Activated T-cell treated with anti-CD3 and anti-CD28 coated beads, Interleukin-2, amount 50 U/mL, for 4 hours (primary cell): ENCODE data around the gene LRP2BP. TPM values are rescaled to one million over a fixed set of nuclear protein-coding genes. Genes with fewer than 3 reads are reported as not detected.
"Not testable (repeated sequence)": the region's sequence is repeated elsewhere in the genome, so short reads cannot be mapped to it uniquely, and the experiment has no call there.

Experiments
- ATAC-seq, 2 donors: fragments of 200-7000 bp; cut with Tn5 transposase; one replicate each; pipeline ENCODE4 v1.10.0; 2021
- DNase-seq: peaks from one replicate; pipeline ENCODE4 v3.0.0-alpha.2; 2020
- H3K27me3 Mint-ChIP-seq: one replicate; pipeline ENCODE4 v1.8.0; 2021; ENCODE audit warnings: low read depth, mixed read lengths
- H3K36me3 Mint-ChIP-seq: one replicate; pipeline ENCODE4 v1.8.0; 2022; ENCODE audit warnings: mixed read lengths; ENCODE audit not compliant: insufficient read depth
- H3K4me1 Mint-ChIP-seq: one replicate; pipeline ENCODE4 v1.8.0; 2021; ENCODE audit warnings: low read depth, mixed read lengths
- H3K4me3 Mint-ChIP-seq: one replicate; pipeline ENCODE4 v1.8.0; 2021; ENCODE audit warnings: mild to moderate bottlenecking, moderate library complexity, mixed read lengths
- H3K9me3 Mint-ChIP-seq: one replicate; pipeline ENCODE4 v1.8.0; 2021; ENCODE audit warnings: mixed read lengths
- total RNA-seq, 3 donors: library from RNA; stranded (reverse); gene quantifications; one replicate each; pipeline ENCODE4 v1.2.1, GENCODE V29; 2021

The LRP2BP gene
- total RNA-seq, 3 donors from 2014 or later: 0.16 to 0.40 (median 0.21) TPM

DNA sequence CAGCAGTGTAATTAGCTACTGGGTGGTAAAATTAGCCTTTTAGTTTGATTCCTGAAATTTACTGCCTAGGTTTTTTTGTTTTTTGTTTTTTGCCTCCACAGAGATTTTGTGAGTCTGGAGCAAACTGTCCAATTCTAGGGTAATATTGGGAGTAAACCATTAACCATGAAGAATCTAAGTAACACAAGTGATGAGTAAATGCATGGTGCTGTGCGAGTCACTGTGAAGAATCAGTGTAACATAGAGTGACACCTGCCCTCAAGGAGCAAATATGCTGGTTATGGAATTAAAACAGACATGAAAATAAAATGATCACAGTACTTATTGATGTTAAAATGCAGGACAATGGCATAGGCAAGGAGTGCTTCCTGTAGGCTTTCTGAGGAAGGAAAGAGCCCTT, 60.1 kb downstream of the LRP2BP start:
- Mint-ChIP-seq H3K27me3 (no peaks in the 10 kb centered on the region), H3K4me3 (no peak overlapping the region), H3K9me3 (no peaks in the 10 kb centered on the region), H3K36me3 (peaks cover 31% of the 10 kb centered on the region), H3K4me1 (peaks cover 13% of the 10 kb centered on the region)
- ATAC-seq (no peak), DNase-seq (no peak)

DNA sequence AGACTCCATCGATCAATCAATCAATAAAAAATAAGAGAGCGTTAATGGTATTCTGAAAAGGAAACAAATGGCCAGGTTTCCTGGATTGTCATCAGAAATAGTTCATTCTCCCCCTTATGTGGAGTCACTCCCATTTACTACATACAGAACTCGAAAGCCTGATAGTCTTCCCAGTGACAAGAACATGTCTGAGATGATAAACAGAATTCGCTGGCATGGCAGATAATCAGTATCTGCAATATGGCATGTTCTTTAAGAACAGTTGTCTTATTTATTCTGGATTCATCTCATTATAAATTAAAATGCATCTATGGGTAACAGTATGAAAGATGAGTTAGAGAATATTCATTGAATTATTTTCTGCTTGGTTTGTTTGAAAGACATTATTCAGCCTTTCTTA, 61.4 kb downstream of the LRP2BP start:
- DNase-seq (no peak), ATAC-seq (no peak)
- no peaks in the 10 kb centered on the region for H3K9me3 Mint-ChIP-seq
- H3K36me3 Mint-ChIP-seq: peaks cover 34% of the 10 kb centered on the region
- H3K4me3 Mint-ChIP-seq: no peak overlapping the region
- no peaks in the 10 kb centered on the region for H3K27me3 Mint-ChIP-seq
- H3K4me1 Mint-ChIP-seq: peaks cover 1% of the 10 kb centered on the region

GRCh38 chr4:185332575-185333464, 62.9 kb downstream of the LRP2BP start:
- Mint-ChIP-seq H3K9me3 (no peaks in the 10 kb centered on the region), H3K27me3 (no peaks in the 10 kb centered on the region), H3K4me1 (no peaks in the 10 kb centered on the region), H3K4me3 (no peak overlapping the region), H3K36me3 (peaks cover 38% of the 10 kb centered on the region)
- ATAC-seq: no peak
- no peak for DNase-seq

DNA sequence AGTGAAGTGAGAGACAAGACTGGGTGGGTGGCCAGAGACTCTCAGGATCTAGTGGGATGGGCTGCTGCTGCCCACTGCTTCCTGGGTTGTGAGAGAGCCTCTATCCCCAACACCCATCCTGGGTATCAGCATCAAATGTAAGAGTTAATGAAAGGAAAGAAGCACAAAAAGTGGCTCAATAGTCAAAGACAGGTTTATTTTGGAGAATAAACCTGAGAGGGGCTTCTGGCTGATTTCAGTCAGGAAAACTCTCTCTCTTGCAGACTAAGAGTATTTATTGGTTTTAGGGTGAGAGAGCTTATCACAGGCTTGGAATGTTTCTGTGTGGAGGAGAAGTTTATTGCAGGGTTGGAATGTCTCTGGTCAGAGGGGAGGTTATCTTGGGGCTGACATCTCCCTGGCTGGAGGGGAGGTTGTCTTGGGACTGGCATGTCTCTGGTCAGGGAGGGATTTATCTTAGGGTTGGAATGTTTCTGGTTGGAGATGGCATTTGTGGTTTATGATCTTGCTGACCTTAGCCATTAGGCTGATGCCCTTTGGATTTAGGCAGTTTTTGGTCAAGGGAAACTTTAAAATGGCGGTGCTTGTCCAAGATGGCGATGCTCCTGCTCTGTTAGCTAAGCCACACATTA, 65.7 kb downstream of the LRP2BP start:
- H3K36me3 Mint-ChIP-seq: peaks cover 23% of the 10 kb centered on the region
- H3K4me3 Mint-ChIP-seq, ATAC-seq, DNase-seq, H3K9me3 Mint-ChIP-seq, H3K27me3 Mint-ChIP-seq, H3K4me1 Mint-ChIP-seq: not testable (repeated sequence)

GRCh38 chr4:185328586-185328985, 67.1 kb downstream of the LRP2BP start:
- no peak for DNase-seq
- no peak overlapping the region for H3K4me3 Mint-ChIP-seq

GRCh38 chr4:185325721-185326120, 70.0 kb downstream of the LRP2BP start:
- not testable (repeated sequence) for H3K4me1 Mint-ChIP-seq, H3K27me3 Mint-ChIP-seq, ATAC-seq, H3K4me3 Mint-ChIP-seq, DNase-seq, H3K9me3 Mint-ChIP-seq
- peaks cover 32% of the 10 kb centered on the region for H3K36me3 Mint-ChIP-seq

More at GRCh38 chr4:185328586-185328985, 67.1 kb downstream of the LRP2BP start:
- Mint-ChIP-seq H3K27me3 (no peaks in the 10 kb centered on the region), H3K4me1 (no peaks in the 10 kb centered on the region), H3K36me3 (peaks cover 31% of the 10 kb centered on the region), H3K9me3 (no peaks in the 10 kb centered on the region)
- no peak for ATAC-seq

DNA sequence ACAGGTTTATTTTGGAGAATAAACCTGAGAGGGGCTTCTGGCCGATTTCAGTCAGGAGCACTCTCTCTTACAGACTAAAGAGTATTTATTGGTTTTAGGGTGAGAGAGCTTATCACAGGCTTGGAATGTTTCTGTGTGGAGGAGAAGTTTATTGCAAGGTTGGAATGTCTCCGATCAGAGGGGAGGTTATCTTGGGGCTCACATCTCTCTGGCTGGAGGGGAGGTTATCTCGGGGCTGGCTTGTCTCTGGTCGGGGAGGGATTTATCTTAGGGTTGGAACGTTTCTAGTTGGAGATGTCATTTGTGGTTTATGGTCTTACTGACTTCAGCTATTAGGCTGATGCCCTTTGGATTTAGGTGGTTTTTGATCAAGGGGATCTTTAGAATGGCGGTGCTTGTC, 71.4 kb downstream of the LRP2BP start:
- H3K4me3 Mint-ChIP-seq, H3K9me3 Mint-ChIP-seq: not testable (repeated sequence)

DNA sequence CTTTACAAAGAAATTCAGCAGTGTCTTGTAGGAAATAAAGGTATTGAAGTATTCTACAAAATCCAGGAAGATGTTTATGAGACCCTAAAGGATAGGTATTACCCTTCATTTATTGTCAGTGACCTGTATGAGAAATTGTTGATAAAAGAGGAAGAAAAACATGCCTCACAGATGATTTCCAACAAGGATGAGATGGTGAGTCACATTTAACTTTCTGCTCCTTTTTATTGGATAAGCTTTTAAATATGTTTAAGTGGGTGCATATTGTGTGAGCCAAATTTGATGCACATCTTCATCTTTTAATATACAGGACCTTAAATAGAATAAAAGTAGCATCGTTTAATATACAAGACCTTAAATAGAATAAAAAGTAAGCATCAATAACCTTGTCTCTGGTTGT, 72.1 kb downstream of the LRP2BP start:
- Mint-ChIP-seq H3K4me1 (peaks cover 3% of the 10 kb centered on the region), H3K9me3 (no peaks in the 10 kb centered on the region), H3K27me3 (no peaks in the 10 kb centered on the region), H3K4me3 (no peak overlapping the region), H3K36me3 (peaks cover 24% of the 10 kb centered on the region)
- no peak for ATAC-seq
- no peak for DNase-seq

More for the DNA sequence above, 71.4 kb downstream of the LRP2BP start:
- H3K4me1 Mint-ChIP-seq, H3K27me3 Mint-ChIP-seq, DNase-seq, ATAC-seq: not testable (repeated sequence)
- peaks cover 31% of the 10 kb centered on the region for H3K36me3 Mint-ChIP-seq

GRCh38 chr4:185322803-185323202, 72.9 kb downstream of the LRP2BP start:
- peaks cover 20% of the 10 kb centered on the region for H3K36me3 Mint-ChIP-seq
- no peak for ATAC-seq
- H3K9me3 Mint-ChIP-seq: no peaks in the 10 kb centered on the region
- H3K4me1 Mint-ChIP-seq: peaks cover 6% of the 10 kb centered on the region
- H3K4me3 Mint-ChIP-seq: no peak overlapping the region
- no peaks in the 10 kb centered on the region for H3K27me3 Mint-ChIP-seq
- DNase-seq: no peak

- Mint-ChIP-seq H3K4me3 (no peak overlapping the region), H3K4me1 (peaks cover 6% of the 10 kb centered on the region), H3K9me3 (peaks cover 3% of the 10 kb centered on the region), H3K36me3 (peaks cover 36% of the 10 kb centered on the region), H3K27me3 (no peaks in the 10 kb centered on the region)
- ATAC-seq (no peak), DNase-seq (no peak)
Observed at GRCh38 chr4:185318679-185319078, 77.0 kb downstream of the LRP2BP start.

- DNase-seq (no peak), ATAC-seq (no peak)
- Mint-ChIP-seq H3K9me3 (peaks cover 3% of the 10 kb centered on the region), H3K36me3 (peaks cover 37% of the 10 kb centered on the region), H3K27me3 (no peaks in the 10 kb centered on the region), H3K4me3 (no peak overlapping the region), H3K4me1 (peaks cover 6% of the 10 kb centered on the region)
Observed at GRCh38 chr4:185317880-185318279, 77.8 kb downstream of the LRP2BP start.

GRCh38 chr4:185317462-185317861, 78.3 kb downstream of the LRP2BP start:
- not testable (repeated sequence) for ATAC-seq, H3K27me3 Mint-ChIP-seq
- peaks cover 40% of the 10 kb centered on the region for H3K36me3 Mint-ChIP-seq

More at GRCh38 chr4:185317462-185317861, 78.3 kb downstream of the LRP2BP start:
- not testable (repeated sequence) for H3K4me1 Mint-ChIP-seq, H3K4me3 Mint-ChIP-seq, DNase-seq, H3K9me3 Mint-ChIP-seq
